Peyer's patch (tissue), 4 donors: ENCODE results near the gene NMT1. TPM values are rescaled to one million over a fixed set of nuclear protein-coding genes. Genes with fewer than 3 reads are reported as not detected.

Experiments used
- DNase-seq, 3 donors: peaks; one replicate each; pipeline ENCODE4 v3.0.0-alpha.2; 2017 to 2019
- H3K27ac ChIP-seq, 4 donors: fragments of 200-600 bp; sonication (generic); one replicate each; pipeline ENCODE4 v1.5.1; 2016 to 2019
- H3K27me3 ChIP-seq, 2 donors: fragments of 200-600 bp; sonication (generic); one replicate each; pipeline ENCODE4 v1.5.1; 2019
- H3K36me3 ChIP-seq, 3 donors: fragments of 200-600 bp; sonication (generic); one replicate each; pipeline ENCODE4 v1.5.1; 2016 to 2019
- H3K4me1 ChIP-seq, 4 donors: fragments of 200-600 bp; sonication (generic); one replicate each; pipeline ENCODE4 v1.5.1; 2016 to 2019
- H3K4me3 ChIP-seq, 4 donors: fragments of 200-600 bp; sonication (generic); 1 replicate in 3 of 4; 2 replicates in 1 of 4; pipeline ENCODE4 v1.5.1; 2016 to 2019; ENCODE audit warnings: mild to moderate bottlenecking in 1 of 4
- H3K9me3 ChIP-seq, 4 donors: fragments of 200-600 bp; sonication (generic); one replicate each; pipeline ENCODE4 v1.5.1; 2016 to 2019; ENCODE audit warnings: mild to moderate bottlenecking in 1 of 4
- CTCF ChIP-seq, 6 experiments: fragments of 450-650 bp in 4 of 6; fragments of 200-600 bp in 2 of 6; sonication (generic) in 1 of 6; IDR thresholded peaks; one replicate each; pipeline ENCODE4 v1.5.1; 2017 to 2019; ENCODE audit warnings: antibody characterized with exemption in 6 of 6, mild to moderate bottlenecking in 3 of 6, moderate library complexity in 1 of 6
- POLR2A ChIP-seq, 2 donors: fragments of 450-650 bp; IDR thresholded peaks; one replicate each; pipeline ENCODE4 v1.5.1; 2017; ENCODE audit warnings: antibody characterized with exemption in 2 of 2, mild to moderate bottlenecking in 2 of 2, moderate library complexity in 2 of 2
- total RNA-seq, 4 donors: library from RNA; depleted of rRNA; stranded (reverse); fragments of >200 nt; gene quantifications; one replicate each; pipeline ENCODE4 v1.1.0, GENCODE V29; 2016

NMT1 gene
- total RNA-seq, 4 donors from 2014 or later, result 60.9 to 111 (median 77.1) TPM

- H3K36me3 ChIP-seq, result no peaks in the 10 kb centered on the region
- H3K27me3 ChIP-seq, result no peaks in the 10 kb centered on the region
- TF ChIP-seq CTCF (IDR thresholded peaks at IDR 0.05) (no peak), POLR2A (IDR thresholded peaks at IDR 0.05) (no peak)
- no peak for DNase-seq
- peaks cover 0 to 49% (median 12%) of the 10 kb centered on the region in 4 donors for H3K4me1 ChIP-seq
- peak overlapping the region; percentile 73 to 85 (median 76) for H3K4me3 ChIP-seq
- H3K27ac ChIP-seq, result peak overlapping the region; percentile 83 to 94 (median 88)
- no peaks in the 10 kb centered on the region for H3K9me3 ChIP-seq
Measured at GRCh38 chr17:45061606-45062205, 589 bp downstream of the NMT1 start.

GRCh38 chr17:45063198-45063597, 2.1 kb downstream of the NMT1 start:
- Histone ChIP-seq H3K27ac (peak overlapping the region in 2 of 4 donors; percentile 30 to 71), H3K4me3 (peak overlapping the region in 1 of 4 donors; percentile 73), H3K4me1 (peaks cover 0 to 54% (median 12%) of the 10 kb centered on the region in 4 donors), H3K27me3 (no peaks in the 10 kb centered on the region), H3K9me3 (no peaks in the 10 kb centered on the region), H3K36me3 (peaks cover 0 to 4% (median 0%) of the 10 kb centered on the region in 3 donors)
- TF ChIP-seq CTCF (IDR thresholded peaks at IDR 0.05), result no peak
- no peak for TF ChIP-seq POLR2A (IDR thresholded peaks at IDR 0.05)
- no peak for DNase-seq

GRCh38 chr17:45067637-45068036, 6.5 kb downstream of the NMT1 start:
- DNase-seq, result no peak
- Histone ChIP-seq H3K9me3 (no peaks in the 10 kb centered on the region), H3K4me3 (no peak overlapping the region), H3K27ac (no peak overlapping the region), H3K27me3 (no peaks in the 10 kb centered on the region), H3K4me1 (peaks cover 0 to 34% (median 6%) of the 10 kb centered on the region in 4 donors), H3K36me3 (peaks cover 0 to 21% (median 0%) of the 10 kb centered on the region in 3 donors)
- TF ChIP-seq POLR2A (IDR thresholded peaks at IDR 0.05) (no peak), CTCF (IDR thresholded peaks at IDR 0.05) (no peak)

GRCh38 chr17:45070001-45070400, 8.9 kb downstream of the NMT1 start:
- no peak for DNase-seq
- peaks cover 0 to 32% (median 0%) of the 10 kb centered on the region in 3 donors for H3K36me3 ChIP-seq
- TF ChIP-seq POLR2A (IDR thresholded peaks at IDR 0.05), result no peak
- TF ChIP-seq CTCF (IDR thresholded peaks at IDR 0.05), result no peak

GRCh38 chr17:45070809-45071208, 9.7 kb downstream of the NMT1 start:
- peaks cover 0 to 7% (median 0%) of the 10 kb centered on the region in 4 donors for H3K4me1 ChIP-seq
- H3K27me3 ChIP-seq, result no peaks in the 10 kb centered on the region
- peaks cover 0 to 37% (median 0%) of the 10 kb centered on the region in 3 donors for H3K36me3 ChIP-seq
- no peak overlapping the region for H3K27ac ChIP-seq
- TF ChIP-seq POLR2A (IDR thresholded peaks at IDR 0.05) (no peak), CTCF (IDR thresholded peaks at IDR 0.05) (no peak)
- no peak for DNase-seq
- H3K4me3 ChIP-seq, result no peak overlapping the region
- no peaks in the 10 kb centered on the region for H3K9me3 ChIP-seq

More at GRCh38 chr17:45070001-45070400, 8.9 kb downstream of the NMT1 start:
- Histone ChIP-seq H3K9me3 (no peaks in the 10 kb centered on the region), H3K4me1 (peaks cover 0 to 10% (median 0%) of the 10 kb centered on the region in 4 donors), H3K27me3 (no peaks in the 10 kb centered on the region), H3K4me3 (no peak overlapping the region), H3K27ac (no peak overlapping the region)
